ENCODE measurements around the gene SLC7A11. TPM values are rescaled to one million over a fixed set of nuclear protein-coding genes. Genes with fewer than 3 reads are reported as not detected.

The SLC7A11 gene
- total RNA-seq, 1 donor: 55.7 TPM

DNA sequence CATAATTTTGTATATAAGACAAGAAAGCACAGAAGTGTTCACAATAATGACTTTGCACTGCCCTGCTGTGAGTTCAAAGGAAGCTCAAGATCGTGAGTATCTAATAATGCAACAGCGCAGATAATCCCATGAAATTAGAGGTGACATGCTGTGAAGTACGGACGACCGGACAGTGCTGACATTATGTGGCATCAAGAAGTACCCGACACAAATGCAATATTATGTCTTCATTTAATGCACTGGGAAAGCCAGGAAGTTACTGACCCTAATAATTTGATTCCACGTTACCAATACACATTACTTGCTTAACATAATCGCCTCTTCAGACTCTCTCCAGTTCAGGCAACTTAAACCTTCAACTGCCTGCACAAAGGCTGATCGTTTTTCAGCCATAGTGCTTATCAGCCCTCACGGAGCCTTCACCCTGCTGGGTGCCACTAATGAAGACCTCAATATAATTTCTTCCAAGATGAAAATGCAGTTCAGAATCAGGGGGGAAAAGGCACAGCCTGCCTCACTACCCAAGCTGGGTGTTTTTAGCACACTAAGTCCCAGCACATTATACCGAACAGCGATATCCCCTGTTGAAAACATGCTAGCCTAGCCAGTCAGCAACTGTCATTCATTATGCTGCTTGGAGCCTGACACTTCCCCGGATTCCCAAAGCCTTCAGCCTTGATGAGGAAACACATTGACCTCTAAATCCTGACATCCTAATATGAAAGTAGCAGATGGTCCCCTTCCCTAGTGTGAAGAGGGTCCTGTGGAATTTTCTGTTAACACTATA is 56.1 kb downstream of the SLC7A11 start:
- Histone ChIP-seq H3K4me3 (ENCODE audit: insufficient read depth, low read length) (no peak overlapping the region), H2AFZ (ENCODE audit: low read length) (no peak overlapping the region), H3K27me3 (ENCODE audit: insufficient read depth, low read length) (no peaks in the 10 kb centered on the region), H3K36me3 (ENCODE audit: insufficient read depth, low read length) (no peaks in the 10 kb centered on the region), H3K27ac (ENCODE audit: low read depth, low read length) (no peak overlapping the region), H4K20me1 (ENCODE audit: insufficient read depth, low read length) (no peaks in the 10 kb centered on the region), H3K4me1 (ENCODE audit: insufficient read depth, low read length) (peaks cover 4% of the 10 kb centered on the region), H3K9me3 (ENCODE audit: low read depth, low read length) (no peaks in the 10 kb centered on the region), H3K4me2 (ENCODE audit: insufficient read depth, low read length) (no peak overlapping the region), H3K79me2 (ENCODE audit: insufficient read depth, low read length) (no peaks in the 10 kb centered on the region)
- no peak for DNase-seq (ENCODE audit: insufficient read length, low spot score, missing footprints)
- TF ChIP-seq, protein P1, sequence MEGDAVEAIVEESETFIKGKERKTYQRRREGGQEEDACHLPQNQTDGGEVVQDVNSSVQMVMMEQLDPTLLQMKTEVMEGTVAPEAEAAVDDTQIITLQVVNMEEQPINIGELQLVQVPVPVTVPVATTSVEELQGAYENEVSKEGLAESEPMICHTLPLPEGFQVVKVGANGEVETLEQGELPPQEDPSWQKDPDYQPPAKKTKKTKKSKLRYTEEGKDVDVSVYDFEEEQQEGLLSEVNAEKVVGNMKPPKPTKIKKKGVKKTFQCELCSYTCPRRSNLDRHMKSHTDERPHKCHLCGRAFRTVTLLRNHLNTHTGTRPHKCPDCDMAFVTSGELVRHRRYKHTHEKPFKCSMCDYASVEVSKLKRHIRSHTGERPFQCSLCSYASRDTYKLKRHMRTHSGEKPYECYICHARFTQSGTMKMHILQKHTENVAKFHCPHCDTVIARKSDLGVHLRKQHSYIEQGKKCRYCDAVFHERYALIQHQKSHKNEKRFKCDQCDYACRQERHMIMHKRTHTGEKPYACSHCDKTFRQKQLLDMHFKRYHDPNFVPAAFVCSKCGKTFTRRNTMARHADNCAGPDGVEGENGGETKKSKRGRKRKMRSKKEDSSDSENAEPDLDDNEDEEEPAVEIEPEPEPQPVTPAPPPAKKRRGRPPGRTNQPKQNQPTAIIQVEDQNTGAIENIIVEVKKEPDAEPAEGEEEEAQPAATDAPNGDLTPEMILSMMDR (IDR thresholded peaks at IDR 0.05; ENCODE audit: extremely low read depth, low read depth, low read length): no peak

DNA sequence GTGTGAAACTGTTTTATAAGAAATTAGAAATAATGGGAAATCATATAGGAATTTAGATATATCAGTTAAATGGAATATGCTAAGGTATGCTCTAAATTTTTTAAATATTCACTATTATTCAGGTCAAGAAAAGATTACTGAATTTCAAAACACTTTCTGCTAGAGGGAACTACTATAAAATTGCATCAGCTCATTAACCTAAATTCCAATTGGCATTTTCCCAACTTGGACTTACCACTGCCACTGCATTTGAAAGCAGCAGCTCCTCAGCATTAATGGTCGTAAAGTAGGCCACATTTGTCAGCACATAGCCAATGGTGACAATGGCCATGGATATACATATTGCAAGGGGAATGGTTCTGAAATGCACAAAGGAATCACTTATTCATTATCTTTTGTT is 57.3 kb downstream of the SLC7A11 start:
- Histone ChIP-seq H3K4me3 (ENCODE audit: insufficient read depth, low read length) (no peak overlapping the region), H3K4me2 (ENCODE audit: insufficient read depth, low read length) (no peak overlapping the region), H3K27ac (ENCODE audit: low read depth, low read length) (no peak overlapping the region), H3K79me2 (ENCODE audit: insufficient read depth, low read length) (no peaks in the 10 kb centered on the region), H4K20me1 (ENCODE audit: insufficient read depth, low read length) (no peaks in the 10 kb centered on the region), H2AFZ (ENCODE audit: low read length) (no peak overlapping the region), H3K9me3 (ENCODE audit: low read depth, low read length) (no peaks in the 10 kb centered on the region), H3K36me3 (ENCODE audit: insufficient read depth, low read length) (no peaks in the 10 kb centered on the region), H3K4me1 (ENCODE audit: insufficient read depth, low read length) (peaks cover 5% of the 10 kb centered on the region), H3K27me3 (ENCODE audit: insufficient read depth, low read length) (no peaks in the 10 kb centered on the region)
- TF ChIP-seq, protein P1 (IDR thresholded peaks at IDR 0.05; ENCODE audit: extremely low read depth, low read depth, low read length): no peak
- DNase-seq (ENCODE audit: insufficient read length, low spot score, missing footprints): no peak

DNA sequence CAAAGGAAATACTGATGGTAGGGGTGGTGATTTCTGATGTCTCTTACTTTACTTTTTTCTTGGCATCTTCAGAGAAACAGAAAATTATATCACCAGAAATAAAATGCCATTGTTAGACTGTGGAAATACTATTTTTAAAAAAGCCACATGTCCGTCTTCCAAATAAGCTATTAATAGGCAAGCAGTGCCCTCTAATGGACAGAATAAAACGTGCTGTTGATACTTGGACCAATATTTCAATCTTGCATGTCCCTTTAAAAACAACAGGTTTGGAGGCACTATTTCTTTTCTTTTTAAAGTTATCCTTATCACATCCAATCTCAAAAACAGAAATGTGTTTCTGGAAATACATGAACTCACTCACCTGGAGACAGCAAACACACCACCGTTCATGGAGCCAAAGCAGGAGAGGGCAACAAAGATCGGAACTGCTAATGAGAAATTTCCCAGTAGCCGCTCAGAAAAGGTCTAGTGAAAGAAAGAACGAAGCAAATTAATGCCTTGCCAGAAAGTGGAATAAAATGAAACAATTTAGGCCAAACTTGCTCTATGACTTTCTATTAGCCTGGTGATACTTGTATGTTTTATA is 59.2 kb downstream of the SLC7A11 start:
- Histone ChIP-seq H3K4me3 (ENCODE audit: insufficient read depth, low read length) (no peak overlapping the region), H2AFZ (ENCODE audit: low read length) (peak overlapping the region; percentile 16), H3K79me2 (ENCODE audit: insufficient read depth, low read length) (no peaks in the 10 kb centered on the region), H3K36me3 (ENCODE audit: insufficient read depth, low read length) (no peaks in the 10 kb centered on the region), H4K20me1 (ENCODE audit: insufficient read depth, low read length) (no peaks in the 10 kb centered on the region), H3K27me3 (ENCODE audit: insufficient read depth, low read length) (no peaks in the 10 kb centered on the region), H3K9me3 (ENCODE audit: low read depth, low read length) (no peaks in the 10 kb centered on the region), H3K4me1 (ENCODE audit: insufficient read depth, low read length) (peaks cover 5% of the 10 kb centered on the region), H3K27ac (ENCODE audit: low read depth, low read length) (no peak overlapping the region), H3K4me2 (ENCODE audit: insufficient read depth, low read length) (no peak overlapping the region)
- TF ChIP-seq, protein P1 (IDR thresholded peaks at IDR 0.05; ENCODE audit: extremely low read depth, low read depth, low read length): peak; percentile 75
- no peak for DNase-seq (ENCODE audit: insufficient read length, low spot score, missing footprints)

DNA sequence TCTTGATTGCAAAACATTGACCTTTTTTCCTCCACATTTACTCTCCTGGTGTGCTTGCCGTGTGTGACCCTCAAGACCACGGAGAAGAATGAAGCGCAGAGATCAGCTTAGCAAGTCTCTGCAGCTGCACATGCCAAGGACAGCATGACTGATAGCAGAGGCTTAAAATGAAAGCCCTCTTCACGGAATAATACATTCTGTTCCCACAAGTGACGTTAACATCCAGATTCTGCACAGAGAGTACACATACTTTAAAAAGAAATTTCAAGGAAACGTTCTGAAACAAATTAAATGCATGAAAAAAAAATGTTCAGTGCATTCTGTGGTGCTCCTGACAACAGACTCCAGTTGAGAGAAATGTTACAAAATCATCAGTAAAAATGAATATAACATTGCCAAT is 60.9 kb downstream of the SLC7A11 start:
- Histone ChIP-seq H4K20me1 (ENCODE audit: insufficient read depth, low read length) (no peaks in the 10 kb centered on the region), H3K27ac (ENCODE audit: low read depth, low read length) (no peak overlapping the region), H2AFZ (ENCODE audit: low read length) (peak overlapping the region; percentile 21), H3K4me3 (ENCODE audit: insufficient read depth, low read length) (no peak overlapping the region), H3K36me3 (ENCODE audit: insufficient read depth, low read length) (no peaks in the 10 kb centered on the region), H3K4me1 (ENCODE audit: insufficient read depth, low read length) (peaks cover 5% of the 10 kb centered on the region), H3K27me3 (ENCODE audit: insufficient read depth, low read length) (no peaks in the 10 kb centered on the region), H3K4me2 (ENCODE audit: insufficient read depth, low read length) (peak overlapping the region; percentile 31), H3K9me3 (ENCODE audit: low read depth, low read length) (no peaks in the 10 kb centered on the region), H3K79me2 (ENCODE audit: insufficient read depth, low read length) (no peaks in the 10 kb centered on the region)
- TF ChIP-seq, protein P1 (IDR thresholded peaks at IDR 0.05; ENCODE audit: extremely low read depth, low read depth, low read length): no peak
- DNase-seq (ENCODE audit: insufficient read length, low spot score, missing footprints): no peak
